ENCODE results near the gene LRRN2. TPM values are rescaled to one million over a fixed set of nuclear protein-coding genes. Genes with fewer than 3 reads are reported as not detected.

The LRRN2 gene
- total RNA-seq, 1 donor from 2014 or later: 2.5 TPM

DNA sequence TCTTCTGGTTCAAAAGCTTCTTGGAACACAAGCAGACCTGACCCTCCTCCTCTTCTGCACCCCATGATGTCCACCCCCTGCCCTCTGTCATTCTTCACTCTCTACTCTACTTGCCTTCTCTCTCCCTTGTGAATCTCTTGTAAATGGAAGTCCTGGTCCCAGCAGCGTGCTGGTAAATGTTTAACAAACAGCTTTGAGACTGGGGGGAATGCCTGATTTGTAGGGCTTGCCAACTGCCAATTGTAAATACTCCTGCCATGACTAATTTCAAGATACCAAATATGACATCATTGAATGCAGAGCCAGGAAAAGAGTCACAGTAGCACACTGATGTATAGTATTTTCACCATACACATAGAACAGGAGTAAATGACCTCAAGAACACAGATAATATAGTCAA lies 40.9 kb upstream of the LRRN2 start:
- Histone ChIP-seq H3K4me1 (no peaks in the 10 kb centered on the region), H3K36me3 (no peaks in the 10 kb centered on the region), H3K9me3 (no peaks in the 10 kb centered on the region), H3K27ac (no peak overlapping the region), H3K4me3 (no peak overlapping the region), H3K27me3 (ENCODE audit: low read depth) (peaks cover 6% of the 10 kb centered on the region)
- TF ChIP-seq, protein P1, sequence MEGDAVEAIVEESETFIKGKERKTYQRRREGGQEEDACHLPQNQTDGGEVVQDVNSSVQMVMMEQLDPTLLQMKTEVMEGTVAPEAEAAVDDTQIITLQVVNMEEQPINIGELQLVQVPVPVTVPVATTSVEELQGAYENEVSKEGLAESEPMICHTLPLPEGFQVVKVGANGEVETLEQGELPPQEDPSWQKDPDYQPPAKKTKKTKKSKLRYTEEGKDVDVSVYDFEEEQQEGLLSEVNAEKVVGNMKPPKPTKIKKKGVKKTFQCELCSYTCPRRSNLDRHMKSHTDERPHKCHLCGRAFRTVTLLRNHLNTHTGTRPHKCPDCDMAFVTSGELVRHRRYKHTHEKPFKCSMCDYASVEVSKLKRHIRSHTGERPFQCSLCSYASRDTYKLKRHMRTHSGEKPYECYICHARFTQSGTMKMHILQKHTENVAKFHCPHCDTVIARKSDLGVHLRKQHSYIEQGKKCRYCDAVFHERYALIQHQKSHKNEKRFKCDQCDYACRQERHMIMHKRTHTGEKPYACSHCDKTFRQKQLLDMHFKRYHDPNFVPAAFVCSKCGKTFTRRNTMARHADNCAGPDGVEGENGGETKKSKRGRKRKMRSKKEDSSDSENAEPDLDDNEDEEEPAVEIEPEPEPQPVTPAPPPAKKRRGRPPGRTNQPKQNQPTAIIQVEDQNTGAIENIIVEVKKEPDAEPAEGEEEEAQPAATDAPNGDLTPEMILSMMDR (IDR thresholded peaks at IDR 0.05): no peak
- DNase-seq (no peak), ATAC-seq (no peak)
- intact Hi-C loops (cut with DNase I): no loop called here

DNA sequence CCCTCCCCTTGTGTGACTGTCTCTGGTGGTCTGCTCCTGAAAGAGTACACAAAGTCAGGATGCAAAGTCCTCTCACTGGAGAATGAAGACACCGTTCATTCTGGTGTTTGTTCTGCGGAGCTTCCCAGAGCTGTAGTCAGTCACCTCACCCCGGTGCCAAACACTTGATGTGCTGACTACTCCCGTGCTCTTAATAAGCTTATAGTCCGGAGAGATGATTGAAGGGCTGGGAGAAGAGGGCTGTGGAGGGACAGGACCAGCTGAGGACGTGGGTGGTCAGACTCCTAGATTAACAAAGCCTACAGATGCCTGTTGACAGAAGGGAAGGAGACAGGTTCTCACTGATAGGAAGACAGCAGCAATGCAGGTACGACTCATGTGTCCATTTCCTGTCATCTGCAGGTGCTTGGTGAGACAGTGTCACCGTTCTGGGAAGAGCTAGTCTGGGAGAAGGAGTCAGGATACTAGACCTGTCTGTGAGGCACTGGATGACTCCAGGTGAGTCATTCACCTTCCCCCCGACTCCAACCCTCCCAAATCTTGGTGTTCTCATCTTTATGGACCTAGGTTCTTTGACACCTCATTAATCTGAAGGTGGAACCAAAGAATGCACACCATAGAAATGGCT lies 40.4 kb upstream of the LRRN2 start:
- Histone ChIP-seq H3K27me3 (ENCODE audit: low read depth) (peaks cover 5% of the 10 kb centered on the region), H3K4me1 (no peaks in the 10 kb centered on the region), H3K27ac (no peak overlapping the region), H3K9me3 (no peaks in the 10 kb centered on the region), H3K36me3 (no peaks in the 10 kb centered on the region), H3K4me3 (no peak overlapping the region)
- ATAC-seq (no peak), DNase-seq (no peak)
- intact Hi-C loops (cut with DNase I): no loop called here
- TF ChIP-seq, protein P1 (IDR thresholded peaks at IDR 0.05): no peak

DNA sequence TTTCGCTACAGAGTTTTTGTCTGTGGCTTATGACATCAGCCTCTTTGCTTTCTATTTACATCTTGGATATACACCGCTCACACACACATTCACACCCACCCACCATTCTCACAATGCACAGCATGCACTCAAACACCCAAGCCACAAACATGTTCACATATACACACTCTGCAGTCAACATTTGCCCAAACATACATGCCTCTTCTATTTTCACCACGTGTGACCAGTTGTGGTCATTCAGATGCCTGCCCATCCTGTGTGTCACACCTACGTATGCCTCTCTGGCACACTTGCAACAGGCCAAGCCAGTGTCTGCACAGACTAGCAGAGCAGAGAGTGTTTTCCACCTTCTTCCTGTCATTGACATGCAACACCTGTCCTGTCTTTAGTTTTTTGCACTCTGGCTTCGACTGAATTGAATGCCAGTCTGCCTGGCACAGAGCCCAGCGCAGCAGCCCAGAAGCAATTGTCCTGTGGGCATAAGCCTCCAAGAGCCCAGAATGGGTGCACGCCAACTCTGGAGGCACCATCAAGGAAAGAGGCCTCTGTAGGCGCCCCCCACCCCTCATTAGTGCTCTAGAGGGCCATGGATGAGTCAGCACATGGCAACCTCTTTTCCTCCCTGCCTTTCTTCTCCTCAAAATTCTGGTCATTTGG lies 37.7 kb upstream of the LRRN2 start:
- no peak for DNase-seq
- no peaks in the 10 kb centered on the region for H3K36me3 ChIP-seq
- H3K27me3 ChIP-seq (ENCODE audit: low read depth): no peaks in the 10 kb centered on the region
- H3K27ac ChIP-seq: no peak overlapping the region
- intact Hi-C loops (cut with DNase I): no loop called here
- TF ChIP-seq, protein P1 (IDR thresholded peaks at IDR 0.05): no peak
- ATAC-seq: no peak
- no peaks in the 10 kb centered on the region for H3K4me1 ChIP-seq
- H3K4me3 ChIP-seq: no peak overlapping the region
- no peaks in the 10 kb centered on the region for H3K9me3 ChIP-seq

DNA sequence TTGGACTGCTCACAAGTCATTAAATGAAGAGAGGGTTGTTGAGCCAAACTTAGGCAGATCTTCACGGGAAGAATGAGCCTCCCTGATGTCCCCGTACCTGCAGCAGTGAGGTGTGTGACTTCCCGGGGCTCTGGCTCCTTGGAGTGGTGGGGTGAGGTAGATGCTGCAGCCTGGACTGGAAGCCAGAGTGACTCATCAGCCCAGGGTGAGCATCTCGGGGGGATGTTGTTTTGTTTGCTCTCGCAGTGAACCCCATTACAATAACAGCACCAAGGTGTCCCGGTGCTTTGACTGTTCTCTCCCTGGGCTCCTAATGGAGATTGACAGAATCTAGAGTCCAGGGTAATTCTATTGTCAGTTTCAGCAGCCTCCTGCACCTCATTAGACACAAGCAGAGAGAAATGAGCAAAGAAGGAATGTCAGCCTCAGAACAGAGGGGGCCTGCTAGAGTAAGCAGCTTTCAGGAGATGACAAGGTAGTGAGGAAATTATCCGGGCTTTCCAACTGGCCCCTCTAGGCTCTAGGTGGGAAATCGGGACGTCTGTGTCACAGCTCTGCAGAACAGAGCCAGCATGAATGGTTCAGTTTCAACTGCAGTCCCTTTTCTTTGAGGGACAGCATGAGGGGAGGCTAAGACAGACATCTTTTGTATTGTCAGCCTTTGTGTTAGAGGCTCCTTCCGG lies 36.0 kb upstream of the LRRN2 start:
- ATAC-seq: no peak
- no peaks in the 10 kb centered on the region for H3K36me3 ChIP-seq
- intact Hi-C loops (cut with DNase I): no loop called here
- TF ChIP-seq, protein P1 (IDR thresholded peaks at IDR 0.05): no peak
- no peak for DNase-seq
- H3K27me3 ChIP-seq (ENCODE audit: low read depth): no peaks in the 10 kb centered on the region
- H3K9me3 ChIP-seq: no peaks in the 10 kb centered on the region
- H3K4me3 ChIP-seq: no peak overlapping the region
- no peaks in the 10 kb centered on the region for H3K4me1 ChIP-seq
- H3K27ac ChIP-seq: no peak overlapping the region

DNA sequence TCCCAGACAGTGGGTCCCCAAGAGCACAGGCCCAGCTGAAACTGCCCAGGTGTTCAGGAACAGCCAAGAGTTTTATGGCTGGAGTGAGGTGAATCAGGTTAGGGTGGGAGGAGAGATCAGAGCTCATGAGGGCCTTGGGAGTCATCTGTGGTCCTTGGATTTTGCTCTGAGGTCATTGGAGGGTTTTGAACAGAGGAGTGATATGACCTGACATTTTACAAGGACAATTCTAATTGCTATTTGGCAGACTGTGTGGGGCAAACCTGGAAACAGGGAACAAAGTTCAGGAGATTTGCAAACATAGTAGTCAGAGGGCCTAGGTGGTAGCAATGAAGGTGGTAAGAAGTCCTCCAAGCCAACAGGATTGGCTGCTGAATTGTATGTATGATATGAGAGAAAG lies 31.1 kb upstream of the LRRN2 start:
- Histone ChIP-seq H3K27me3 (ENCODE audit: low read depth) (peaks cover 28% of the 10 kb centered on the region), H3K36me3 (no peaks in the 10 kb centered on the region), H3K27ac (no peak overlapping the region), H3K9me3 (no peaks in the 10 kb centered on the region), H3K4me3 (no peak overlapping the region), H3K4me1 (no peaks in the 10 kb centered on the region)
- no peak for DNase-seq
- TF ChIP-seq, protein P1 (IDR thresholded peaks at IDR 0.05): no peak
- intact Hi-C loops (cut with DNase I): no loop called here
- ATAC-seq: no peak

Data from lower lobe of right lung (tissue), 2 donors.